Neuronal stem cell (in vitro differentiated cells): ENCODE results near the gene C22orf23.
"Not testable (repeated sequence)": the region's sequence is repeated elsewhere in the genome, so short reads cannot be mapped to it uniquely, and the experiment has no call there.

ENCODE experiments used
- DNase-seq: peaks from one replicate; pipeline ENCODE4 v3.0.0-alpha.2; 2013; ENCODE audit warnings: low spot score
- H2AFZ ChIP-seq: one replicate; pipeline ENCODE4 v1.6.1; 2013; ENCODE audit warnings: mild to moderate bottlenecking, low read length, inconsistent platforms
- H2AK5ac ChIP-seq: 2 replicates; pipeline ENCODE4 v1.6.1; 2013; ENCODE audit warnings: low read depth, mild to moderate bottlenecking, inconsistent platforms, low read length, moderate library complexity, mixed read lengths
- H2BK120ac ChIP-seq: 2 replicates; pipeline ENCODE4 v1.6.1; 2013; ENCODE audit warnings: low read depth, mild to moderate bottlenecking, inconsistent platforms, low read length, moderate library complexity, mixed read lengths
- H2BK12ac ChIP-seq: one replicate; pipeline ENCODE4 v1.6.1; 2013; ENCODE audit warnings: low read length, inconsistent platforms
- H2BK15ac ChIP-seq: 2 replicates; pipeline ENCODE4 v1.6.1; 2013; ENCODE audit warnings: mild to moderate bottlenecking, low read length, inconsistent platforms, mixed read lengths
- H2BK5ac ChIP-seq: one replicate; pipeline ENCODE4 v1.6.1; 2013; ENCODE audit warnings: inconsistent platforms, mild to moderate bottlenecking, low read length, moderate library complexity
- H3K14ac ChIP-seq: one replicate; pipeline ENCODE4 v1.6.1; 2013; ENCODE audit warnings: low read length, inconsistent platforms
- H3K18ac ChIP-seq: 2 replicates; pipeline ENCODE4 v1.6.1; 2013; ENCODE audit warnings: low read length, inconsistent platforms
- H3K23ac ChIP-seq: 2 replicates; pipeline ENCODE4 v1.6.1; 2013; ENCODE audit warnings: low read depth, mild to moderate bottlenecking, mixed read lengths, low read length, inconsistent platforms; ENCODE audit not compliant: poor library complexity
- H3K27ac ChIP-seq: replicated peaks from 3 replicates; pipeline ENCODE4 v1.5.1; 2013; ENCODE audit warnings: low read length, inconsistent platforms
- H3K27me3 ChIP-seq, 3 experiments: 2 replicates each; pipeline ENCODE4 v1.6.1; 2013; ENCODE audit warnings: low read length in 3 of 3, mild to moderate bottlenecking in 2 of 3, inconsistent platforms in 1 of 3, low read depth in 1 of 3, mixed read lengths in 1 of 3, moderate library complexity in 1 of 3; ENCODE audit not compliant: control insufficient read depth in 3 of 3, insufficient read depth in 3 of 3
- H3K36me3 ChIP-seq, 2 donors: replicated peaks in 1 of 2; 2 replicates each; pipeline ENCODE4 v1.6.1; 2013; ENCODE audit warnings: low read length in 2 of 2; ENCODE audit not compliant: control insufficient read depth in 2 of 2, insufficient read depth in 2 of 2
- H3K4ac ChIP-seq: 2 replicates; pipeline ENCODE4 v1.6.1; 2013; ENCODE audit warnings: inconsistent platforms, mild to moderate bottlenecking, low read length, moderate library complexity
- H3K4me1 ChIP-seq, 2 donors: 1 replicate in 1 of 2; 2 replicates in 1 of 2; pipeline ENCODE4 v1.6.1; 2013; ENCODE audit warnings: low read length in 2 of 2, low read depth in 1 of 2; ENCODE audit not compliant: control insufficient read depth in 2 of 2, insufficient read depth in 1 of 2
- H3K4me2 ChIP-seq: one replicate; pipeline ENCODE4 v1.6.1; 2013; ENCODE audit warnings: mild to moderate bottlenecking, low read length, inconsistent platforms; ENCODE audit not compliant: insufficient read depth, poor library complexity, severe bottlenecking
- H3K4me3 ChIP-seq, 2 donors: 2 replicates each; pipeline ENCODE4 v1.5.1; 2013; ENCODE audit warnings: low read length in 2 of 2, mild to moderate bottlenecking in 2 of 2, inconsistent platforms in 1 of 2, moderate library complexity in 1 of 2
- H3K79me1 ChIP-seq: one replicate; pipeline ENCODE4 v1.6.1; 2013; ENCODE audit warnings: low read depth, mild to moderate bottlenecking, inconsistent platforms, low read length, moderate library complexity
- H3K9ac ChIP-seq: one replicate; pipeline ENCODE4 v1.6.1; 2013; ENCODE audit warnings: mild to moderate bottlenecking, low read depth, low read length, inconsistent platforms; ENCODE audit not compliant: poor library complexity
- H3K9me3 ChIP-seq, 2 donors: replicated peaks in 1 of 2; 2 replicates each; pipeline versions ENCODE3 to v1.6.1; 2013; ENCODE audit warnings: low read length in 2 of 2, mild to moderate bottlenecking in 2 of 2, inconsistent platforms in 1 of 2, low read depth in 1 of 2, mixed read lengths in 1 of 2, moderate library complexity in 1 of 2; ENCODE audit not compliant: control insufficient read depth in 2 of 2, insufficient read depth in 1 of 2
- H4K8ac ChIP-seq: one replicate; pipeline ENCODE4 v1.6.1; 2013; ENCODE audit warnings: low read depth, mild to moderate bottlenecking, inconsistent platforms, low read length, moderate library complexity
- H4K91ac ChIP-seq: one replicate; pipeline ENCODE4 v1.6.1; 2013; ENCODE audit warnings: low read length, low read depth, mild to moderate bottlenecking, inconsistent platforms; ENCODE audit not compliant: poor library complexity
- WGBS, 2 donors: extraction: QIAGEN DNeasy Blood & Tissue Kit; methylation state at CpG; one replicate each; pipeline ENCODE4 v1.1.7; 2013; ENCODE audit warnings: missing lambda C conversion rate in 2 of 2, mixed read lengths in 1 of 2; ENCODE audit not compliant: insufficient read length in 2 of 2, insufficient replicate concordance in 1 of 2; ENCODE audit errors: extremely low coverage in 2 of 2; 5-methylcytosine and 5-hydroxymethylcytosine counted together

Gene C22orf23

GRCh38 chr22:37953062-37953436 lies 352 bp downstream of the C22orf23 start:
- Histone ChIP-seq H2BK5ac (no peak overlapping the region), H3K18ac (peak overlapping the region; percentile 20), H2BK12ac (no peak overlapping the region), H3K4ac (no peak overlapping the region), H2BK15ac (no peak overlapping the region), H2BK120ac (no peak overlapping the region), H3K14ac (no peak overlapping the region), H3K23ac (peak overlapping the region; percentile 21), H3K4me1 (peaks cover 6 to 8% of the 10 kb centered on the region in 2 donors), H3K4me2 (peak overlapping the region; percentile 87), H4K91ac (no peak overlapping the region), H3K9ac (peak overlapping the region; percentile 30), H3K27ac (no peak overlapping the region), H3K27me3 (no peaks in the 10 kb centered on the region), H2AFZ (peak overlapping the region; percentile 97), H4K8ac (no peak overlapping the region), H3K9me3 (no peaks in the 10 kb centered on the region), H3K36me3 (peaks cover 14 to 16% of the 10 kb centered on the region in 2 donors), H3K4me3 (peak overlapping the region; percentile 87 to 93), H2AK5ac (no peak overlapping the region), H3K79me1 (peaks cover 3% of the 10 kb centered on the region)
- WGBS, 2 donors: no CpG with 5 or more reads among the region's 13 CpGs
- DNase-seq: no peak

DNA sequence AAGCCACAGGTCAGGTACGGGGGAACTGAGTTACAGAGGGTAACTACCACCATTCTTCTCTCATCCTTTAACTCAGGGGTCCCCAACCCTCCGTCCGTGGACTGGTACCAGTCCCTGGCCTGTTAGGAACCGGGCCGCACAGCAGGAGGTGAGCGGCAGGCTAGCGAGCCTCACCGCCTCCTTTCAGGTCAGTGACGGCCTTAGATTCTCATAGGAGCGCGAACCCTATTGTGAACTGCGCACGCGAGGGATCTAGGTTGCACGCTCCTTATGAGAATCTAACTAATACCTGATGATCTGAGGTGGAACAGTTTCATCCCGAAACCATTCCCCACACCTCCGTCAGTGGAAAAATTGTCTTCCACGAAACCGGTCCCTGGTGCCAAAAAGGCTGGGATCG lies 772 bp downstream of the C22orf23 start:
- H2BK120ac ChIP-seq, H2AK5ac ChIP-seq, H3K27me3 ChIP-seq, DNase-seq, H4K91ac ChIP-seq, H3K79me1 ChIP-seq, H3K4me1 ChIP-seq, H3K4ac ChIP-seq, H2BK5ac ChIP-seq, H3K9me3 ChIP-seq, H2BK12ac ChIP-seq, H3K23ac ChIP-seq, H2BK15ac ChIP-seq, H3K14ac ChIP-seq, H3K27ac ChIP-seq: not testable (repeated sequence)
- Histone ChIP-seq H2AFZ (peak overlapping the region; percentile 97), H3K9ac (peak overlapping the region; percentile 30), H3K4me3 (peak overlapping the region; percentile 87 to 93), H4K8ac (peak overlapping the region; percentile 50), H3K36me3 (peaks cover 11 to 12% of the 10 kb centered on the region in 2 donors), H3K18ac (peak overlapping the region; percentile 16), H3K4me2 (peak overlapping the region; percentile 87)
- WGBS, 2 donors: no CpG with 5 or more reads among the region's 20 CpGs

GRCh38 chr22:37951305-37951704 lies 2.1 kb downstream of the C22orf23 start:
- peaks cover 6 to 8% of the 10 kb centered on the region in 2 donors for H3K4me1 ChIP-seq
- no peak for DNase-seq
- H3K18ac ChIP-seq: no peak overlapping the region
- H4K91ac ChIP-seq: no peak overlapping the region
- H3K27ac ChIP-seq: no peak overlapping the region
- H3K4me3 ChIP-seq: no peak overlapping the region
- H3K36me3 ChIP-seq: no peaks in the 10 kb centered on the region
- H2BK12ac ChIP-seq: no peak overlapping the region
- no peak overlapping the region for H2AK5ac ChIP-seq
- H2BK5ac ChIP-seq: no peak overlapping the region
- peaks cover 2% of the 10 kb centered on the region for H3K79me1 ChIP-seq
- H3K23ac ChIP-seq: no peak overlapping the region
- no peaks in the 10 kb centered on the region for H3K9me3 ChIP-seq
- no peak overlapping the region for H3K4me2 ChIP-seq
- H3K27me3 ChIP-seq: no peaks in the 10 kb centered on the region
- H2BK15ac ChIP-seq: no peak overlapping the region
- no CpG with 5 or more reads among the region's 8 CpGs for WGBS, 2 donors
- no peak overlapping the region for H3K4ac ChIP-seq
- no peak overlapping the region for H3K9ac ChIP-seq
- no peak overlapping the region for H3K14ac ChIP-seq
- peak overlapping the region; percentile 43 for H2AFZ ChIP-seq
- H4K8ac ChIP-seq: no peak overlapping the region
- no peak overlapping the region for H2BK120ac ChIP-seq

GRCh38 chr22:37947142-37947795 lies 6.1 kb downstream of the C22orf23 start:
- WGBS, 2 donors: no CpG with 5 or more reads among the region's 14 CpGs
- not testable (repeated sequence) for H3K4ac ChIP-seq, H3K27me3 ChIP-seq, H4K91ac ChIP-seq, H2AFZ ChIP-seq, H2BK120ac ChIP-seq, H4K8ac ChIP-seq, H2BK15ac ChIP-seq, H3K4me1 ChIP-seq, H3K18ac ChIP-seq, H3K14ac ChIP-seq, H3K36me3 ChIP-seq, H3K79me1 ChIP-seq, H3K27ac ChIP-seq, H3K9ac ChIP-seq, H3K9me3 ChIP-seq, H3K4me2 ChIP-seq, DNase-seq, H2BK5ac ChIP-seq, H2AK5ac ChIP-seq, H2BK12ac ChIP-seq
- Histone ChIP-seq H3K23ac (peak overlapping the region; percentile 1), H3K4me3 (peak overlapping the region in 1 of 2 donors; percentile 25)
